ENCODE results near the gene KICS2.
"Not testable (repeated sequence)": the region's sequence is repeated elsewhere in the genome, so short reads cannot be mapped to it uniquely, and the experiment has no call there.

Gene KICS2

DNA sequence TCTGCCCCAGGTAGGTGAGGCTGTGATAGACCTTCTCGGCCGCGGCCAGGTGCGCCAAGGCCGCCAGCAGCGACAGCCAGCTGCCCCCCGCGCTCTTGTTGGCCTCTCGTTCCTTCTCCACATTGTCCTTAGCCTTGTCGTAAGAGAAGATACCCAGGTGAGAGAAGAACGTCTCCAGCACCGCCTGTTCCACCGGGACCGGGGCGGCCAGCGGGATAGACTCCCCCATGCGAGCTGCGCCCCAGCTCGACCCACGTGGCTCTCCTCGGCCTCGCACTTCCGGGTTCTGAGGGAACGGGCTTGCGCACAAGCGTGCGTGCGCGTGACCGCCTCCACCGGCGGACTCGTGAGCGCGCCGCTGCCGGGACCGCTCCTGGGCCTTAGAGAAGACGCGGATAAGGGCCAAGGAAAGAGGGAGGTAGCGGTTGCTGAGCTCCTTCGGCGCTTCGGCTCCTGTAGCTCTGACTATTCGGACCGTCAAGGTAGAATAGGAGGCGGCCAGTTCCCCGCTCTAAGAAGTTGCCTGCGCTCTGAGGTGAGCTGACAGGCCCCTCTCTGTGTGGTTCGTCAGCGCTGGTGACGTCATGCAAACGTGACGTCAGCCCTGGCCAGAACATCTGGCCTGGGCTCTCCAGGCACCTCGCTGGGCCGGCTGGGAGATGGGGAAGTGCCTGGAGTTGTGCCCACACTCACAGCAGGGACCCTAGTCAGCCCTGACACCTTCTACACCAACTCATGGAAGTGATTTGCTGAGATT lies at the start of gene KICS2:
TSS of gene KICS2 (minus strand) at position 288 of the 757 bp plus-strand sequence. CDS start at position 229, 59 bp downstream.
- DNase-seq = peak; percentile 96

- DNase-seq = no peak
Measured at GRCh38 chr12:64270411-64270810, 48.3 kb upstream of the KICS2 start.

- no peak for DNase-seq
Measured at GRCh38 chr12:64269161-64269560, 47.1 kb upstream of the KICS2 start.

GRCh38 chr12:64268409-64268808 lies 46.3 kb upstream of the KICS2 start:
- no peak for DNase-seq

DNA sequence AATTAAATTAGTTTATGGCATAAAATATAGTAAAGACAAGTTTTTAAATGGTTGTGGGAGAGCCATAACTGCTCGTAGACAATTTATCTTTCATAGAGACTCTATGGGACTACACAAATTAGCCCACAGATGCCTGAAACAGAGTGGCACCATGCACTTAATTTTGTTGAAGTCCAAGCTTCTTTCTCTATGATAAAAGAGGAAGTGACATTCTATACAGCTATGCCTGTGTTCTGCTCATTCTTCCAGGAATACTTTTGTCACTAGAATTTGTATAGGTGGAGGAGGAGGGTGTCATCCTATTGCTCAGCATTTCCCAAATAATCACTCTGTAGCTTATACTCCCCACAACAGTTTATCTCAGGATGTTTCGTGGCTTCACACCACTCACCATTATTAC lies 43.7 kb upstream of the KICS2 start:
- DNase-seq = no peak

DNA sequence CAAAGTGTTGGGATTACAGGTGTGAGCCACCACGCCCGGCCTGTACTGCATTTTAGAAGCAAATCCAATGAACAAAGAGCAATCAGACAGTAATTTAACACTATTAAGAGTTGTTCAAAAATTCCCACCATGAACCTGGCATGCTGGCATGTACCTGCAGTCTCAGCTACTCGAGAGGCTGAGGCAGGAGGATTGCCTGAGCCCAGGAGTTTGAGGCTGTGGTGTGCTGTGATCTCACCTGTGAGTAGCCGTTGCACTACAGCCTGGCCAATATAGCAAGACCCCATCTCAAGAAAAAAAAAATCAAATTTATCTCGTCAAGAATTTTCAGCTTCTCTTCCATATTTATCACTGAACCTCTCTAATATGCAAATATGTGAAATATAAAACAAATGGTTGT lies 39.7 kb upstream of the KICS2 start:
- no peak for DNase-seq

GRCh38 chr12:64258576-64258975 lies 36.5 kb upstream of the KICS2 start:
- no peak for DNase-seq

- peak; percentile 75 for DNase-seq
Measured at GRCh38 chr12:64256166-64256800, 34.2 kb upstream of the KICS2 start.

GRCh38 chr12:64255249-64255648 lies 33.2 kb upstream of the KICS2 start:
- DNase-seq = no peak

GRCh38 chr12:64253356-64253755 lies 31.3 kb upstream of the KICS2 start:
- DNase-seq = no peak

DNA sequence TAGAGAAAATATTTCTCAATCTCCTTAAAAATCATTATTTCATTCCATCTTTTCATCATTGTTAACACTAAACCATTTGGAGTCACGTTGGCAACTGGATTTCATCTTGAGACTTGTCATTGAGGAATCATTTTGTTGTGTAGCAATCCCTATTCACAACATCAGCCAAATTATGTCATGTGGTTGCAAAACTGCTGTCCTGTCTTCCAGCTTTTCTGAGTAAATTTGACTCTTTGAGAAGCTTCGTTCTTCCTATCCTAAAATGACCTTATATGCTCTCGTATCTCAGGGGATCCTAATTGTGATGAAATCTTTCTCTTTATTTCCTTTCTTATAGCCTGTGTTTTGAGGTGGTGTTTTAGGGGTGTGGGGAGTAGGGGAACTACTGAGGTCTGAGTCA lies 30.6 kb upstream of the KICS2 start:
- DNase-seq = peak; percentile 43

DNA sequence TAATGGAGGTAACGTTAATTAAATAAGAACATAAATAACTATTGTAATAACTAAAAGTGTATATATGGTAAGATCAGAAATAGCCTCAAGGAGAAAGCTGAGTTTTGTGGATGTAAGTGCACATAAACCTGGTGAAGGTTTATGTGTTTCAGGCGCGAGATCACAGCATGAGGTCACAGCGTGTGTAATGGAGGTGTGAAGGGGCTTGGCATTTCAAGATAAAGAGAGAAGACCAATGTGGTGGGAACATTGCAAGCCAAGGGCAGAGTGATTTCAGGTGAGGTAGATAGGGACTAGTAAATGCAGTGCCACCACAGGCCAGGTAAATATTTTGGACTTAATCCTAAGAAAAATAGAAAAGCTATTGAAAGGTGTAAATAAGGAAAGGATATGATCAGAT lies 21.7 kb upstream of the KICS2 start:
- DNase-seq = no peak

DNA sequence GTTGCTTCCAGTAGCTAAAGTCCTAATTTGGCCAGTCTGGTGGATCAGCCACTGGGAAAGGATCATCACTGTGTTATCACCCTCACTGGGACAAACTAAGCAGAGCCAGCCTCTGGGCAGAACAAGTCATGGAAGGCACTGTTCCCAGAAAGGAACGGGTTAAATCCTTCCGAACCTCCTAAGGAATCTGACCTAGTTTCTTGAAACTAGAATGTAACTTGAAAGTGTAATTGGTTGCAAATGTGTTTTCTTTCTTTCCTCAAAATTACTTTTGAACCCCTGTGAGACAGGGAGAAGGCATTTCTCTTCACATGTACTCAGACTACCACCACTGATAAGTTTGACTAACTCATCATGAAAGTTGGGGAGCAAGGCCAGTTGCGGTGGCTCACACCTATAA lies 18.7 kb upstream of the KICS2 start:
- DNase-seq = no peak

- no peak for DNase-seq
Measured at GRCh38 chr12:64237382-64237781, 15.3 kb upstream of the KICS2 start.

- no peak for DNase-seq
Measured at GRCh38 chr12:64236549-64236948, 14.5 kb upstream of the KICS2 start.

- DNase-seq = no peak
Measured at GRCh38 chr12:64232196-64232595, 10.1 kb upstream of the KICS2 start.

DNA sequence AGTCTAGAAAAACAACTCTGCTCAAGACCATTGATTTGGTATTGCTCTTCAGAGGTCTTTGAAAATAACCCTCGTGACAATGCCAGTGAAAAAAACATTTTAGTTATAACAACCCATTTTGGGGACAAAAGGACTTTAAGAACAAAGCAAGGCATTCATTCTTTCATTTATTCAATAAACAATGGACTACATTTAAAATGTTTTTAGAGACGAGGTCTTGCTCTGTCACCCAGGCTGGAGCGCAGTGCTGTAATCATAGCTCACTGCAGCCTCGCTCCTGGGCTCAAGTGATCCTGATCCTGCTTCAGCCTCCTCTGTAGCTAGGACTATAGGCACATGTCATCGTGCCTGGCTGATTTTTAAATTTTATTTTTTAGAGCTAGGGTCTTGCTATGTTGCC lies 7.7 kb upstream of the KICS2 start:
- DNase-seq = peak; percentile 61

- DNase-seq = no peak
Measured at GRCh38 chr12:64229240-64229639, 7.1 kb upstream of the KICS2 start.

DNA sequence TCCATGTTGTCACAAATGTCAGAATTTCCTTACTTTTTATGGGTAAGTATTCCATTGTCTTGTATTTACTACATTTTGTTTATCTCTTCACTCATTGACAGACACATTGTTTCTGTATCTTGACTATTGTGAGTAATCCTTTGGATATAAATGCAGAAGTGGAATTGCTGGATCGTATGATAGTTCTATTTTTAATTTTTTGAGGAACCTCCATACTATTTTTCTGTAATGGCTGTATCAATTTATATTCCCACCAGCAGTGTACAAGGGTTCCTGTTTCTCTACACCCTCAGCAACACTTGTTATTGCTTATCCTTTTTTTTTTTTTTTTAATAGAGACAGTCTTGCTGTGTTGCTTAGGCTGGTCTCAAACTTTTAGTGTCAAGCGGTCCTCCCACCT lies 3.5 kb upstream of the KICS2 start:
- no peak for DNase-seq

GRCh38 chr12:64221651-64222008 lies 466 bp downstream of the KICS2 start:
- peak; percentile 69 for DNase-seq

- no peak for DNase-seq
Measured at GRCh38 chr12:64220046-64220445, 2.0 kb downstream of the KICS2 start.

- DNase-seq = no peak
Measured at GRCh38 chr12:64219145-64219544, 3.0 kb downstream of the KICS2 start.

DNA sequence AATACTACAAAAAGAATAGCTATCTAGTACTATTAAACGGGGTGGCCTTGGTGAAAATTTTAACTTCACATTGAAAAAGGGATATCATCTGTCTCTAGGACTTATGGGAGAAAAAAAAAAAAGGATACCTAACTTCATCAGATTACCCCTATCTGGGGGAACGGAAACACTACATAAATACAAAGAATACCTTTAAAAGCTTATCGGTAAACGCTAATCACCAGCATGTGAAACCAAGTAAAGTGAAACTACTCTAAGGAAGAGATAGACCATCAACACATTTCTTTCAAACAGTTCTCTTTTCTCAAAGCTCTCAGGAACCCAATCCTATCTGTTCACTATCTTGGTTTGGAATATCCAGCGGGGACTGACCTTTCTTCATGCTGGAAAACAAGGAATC lies 3.5 kb downstream of the KICS2 start:
- DNase-seq = no peak

GRCh38 chr12:64217643-64218042 lies 4.5 kb downstream of the KICS2 start:
- not testable (repeated sequence) for DNase-seq

- DNase-seq = no peak
Measured at GRCh38 chr12:64216239-64216638, 5.9 kb downstream of the KICS2 start.
